GM23338 (cell line): ENCODE measurements around the gene GPR146.

Source experiments
- CREB1 ChIP-seq: fragments of 250-450 bp; sonication (Bioruptor Pico); IDR thresholded peaks from 2 replicates; pipeline ENCODE4 v1.5.0; 2020; ENCODE audit warnings: low read depth, mild to moderate bottlenecking, moderate library complexity
- EZH2 ChIP-seq: fragments of 200-600 bp; sonication (generic); IDR thresholded peaks from one replicate; pipeline ENCODE4 v1.8.0; 2017; ENCODE audit warnings: antibody characterized with exemption, mild to moderate bottlenecking, low read depth; ENCODE audit not compliant: unreplicated experiment
- EZH2phosphoT487 ChIP-seq: fragments of 200-600 bp; sonication (generic); IDR thresholded peaks from one replicate; pipeline ENCODE4 v1.8.1; 2018; ENCODE audit warnings: antibody characterized with exemption; ENCODE audit not compliant: unreplicated experiment
- JUNB ChIP-seq: IDR thresholded peaks from one replicate; pipeline ENCODE4 v1.6.1; 2016; ENCODE audit warnings: antibody characterized with exemption; ENCODE audit not compliant: unreplicated experiment
- POLR2AphosphoS5 ChIP-seq: IDR thresholded peaks from 2 replicates; pipeline ENCODE4 v1.6.1; 2016; ENCODE audit warnings: antibody characterized with exemption, low read depth
- STAT1 ChIP-seq: IDR thresholded peaks from one replicate; pipeline ENCODE4 v1.6.1; 2016; ENCODE audit warnings: antibody characterized with exemption; ENCODE audit not compliant: unreplicated experiment
- ZNF331 ChIP-seq: fragments of 250-450 bp; sonication (Bioruptor Pico); IDR thresholded peaks from 2 replicates; pipeline ENCODE4 v1.5.0; 2020; ENCODE audit warnings: low read depth, mild to moderate bottlenecking, moderate library complexity
- TF ChIP-seq, protein P1 (sequence below), 2 experiments: fragments of 200-600 bp in 1 of 2; sonication (generic) in 1 of 2; conservative IDR thresholded peaks; 2 replicates each; pipeline versions ENCODE4 v1.5.1 to v1.6.1; 2016 to 2017; ENCODE audit warnings: antibody characterized with exemption in 2 of 2, low read depth in 2 of 2, mild to moderate bottlenecking in 2 of 2, moderate library complexity in 1 of 2
- TF ChIP-seq, protein P2 (sequence below): IDR thresholded peaks from one replicate; pipeline ENCODE4 v1.6.1; 2018; ENCODE audit warnings: antibody characterized with exemption; ENCODE audit not compliant: unreplicated experiment
- TF ChIP-seq, protein P3 (sequence below): fragments of 250-450 bp; sonication (Bioruptor Pico); IDR thresholded peaks from 2 replicates; pipeline ENCODE4 v1.5.0; 2020; ENCODE audit warnings: mild to moderate bottlenecking, moderate library complexity
- TF ChIP-seq, protein P4 (sequence below): IDR thresholded peaks from 2 replicates; pipeline ENCODE4 v1.6.1; 2016; ENCODE audit warnings: antibody characterized with exemption

DNA sequence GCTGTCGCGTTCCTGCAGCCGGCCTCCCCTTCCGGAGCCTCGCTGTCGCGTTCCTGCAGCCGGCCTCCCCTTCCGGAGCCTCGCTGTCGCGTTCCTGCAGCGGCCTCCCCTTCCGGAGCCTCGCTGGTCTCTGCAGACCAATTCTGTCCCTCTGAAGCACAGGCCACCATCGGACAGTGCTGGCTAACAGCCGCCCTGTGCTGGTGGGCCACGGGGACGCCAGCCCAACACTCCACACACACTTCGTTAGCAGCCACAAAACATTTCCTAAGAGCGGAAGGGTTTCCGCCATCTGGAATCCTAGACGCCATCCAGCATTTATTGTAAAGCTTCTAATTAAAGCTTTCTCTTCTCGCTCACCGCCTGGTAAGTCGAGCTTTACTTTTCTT, 54.8 kb downstream of the GPR146 start:
- TF ChIP-seq, protein P1, sequence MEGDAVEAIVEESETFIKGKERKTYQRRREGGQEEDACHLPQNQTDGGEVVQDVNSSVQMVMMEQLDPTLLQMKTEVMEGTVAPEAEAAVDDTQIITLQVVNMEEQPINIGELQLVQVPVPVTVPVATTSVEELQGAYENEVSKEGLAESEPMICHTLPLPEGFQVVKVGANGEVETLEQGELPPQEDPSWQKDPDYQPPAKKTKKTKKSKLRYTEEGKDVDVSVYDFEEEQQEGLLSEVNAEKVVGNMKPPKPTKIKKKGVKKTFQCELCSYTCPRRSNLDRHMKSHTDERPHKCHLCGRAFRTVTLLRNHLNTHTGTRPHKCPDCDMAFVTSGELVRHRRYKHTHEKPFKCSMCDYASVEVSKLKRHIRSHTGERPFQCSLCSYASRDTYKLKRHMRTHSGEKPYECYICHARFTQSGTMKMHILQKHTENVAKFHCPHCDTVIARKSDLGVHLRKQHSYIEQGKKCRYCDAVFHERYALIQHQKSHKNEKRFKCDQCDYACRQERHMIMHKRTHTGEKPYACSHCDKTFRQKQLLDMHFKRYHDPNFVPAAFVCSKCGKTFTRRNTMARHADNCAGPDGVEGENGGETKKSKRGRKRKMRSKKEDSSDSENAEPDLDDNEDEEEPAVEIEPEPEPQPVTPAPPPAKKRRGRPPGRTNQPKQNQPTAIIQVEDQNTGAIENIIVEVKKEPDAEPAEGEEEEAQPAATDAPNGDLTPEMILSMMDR (conservative IDR thresholded peaks at IDR 0.05; ENCODE audit: low read depth in 2 of 2), result no peak
- TF ChIP-seq, protein P2, sequence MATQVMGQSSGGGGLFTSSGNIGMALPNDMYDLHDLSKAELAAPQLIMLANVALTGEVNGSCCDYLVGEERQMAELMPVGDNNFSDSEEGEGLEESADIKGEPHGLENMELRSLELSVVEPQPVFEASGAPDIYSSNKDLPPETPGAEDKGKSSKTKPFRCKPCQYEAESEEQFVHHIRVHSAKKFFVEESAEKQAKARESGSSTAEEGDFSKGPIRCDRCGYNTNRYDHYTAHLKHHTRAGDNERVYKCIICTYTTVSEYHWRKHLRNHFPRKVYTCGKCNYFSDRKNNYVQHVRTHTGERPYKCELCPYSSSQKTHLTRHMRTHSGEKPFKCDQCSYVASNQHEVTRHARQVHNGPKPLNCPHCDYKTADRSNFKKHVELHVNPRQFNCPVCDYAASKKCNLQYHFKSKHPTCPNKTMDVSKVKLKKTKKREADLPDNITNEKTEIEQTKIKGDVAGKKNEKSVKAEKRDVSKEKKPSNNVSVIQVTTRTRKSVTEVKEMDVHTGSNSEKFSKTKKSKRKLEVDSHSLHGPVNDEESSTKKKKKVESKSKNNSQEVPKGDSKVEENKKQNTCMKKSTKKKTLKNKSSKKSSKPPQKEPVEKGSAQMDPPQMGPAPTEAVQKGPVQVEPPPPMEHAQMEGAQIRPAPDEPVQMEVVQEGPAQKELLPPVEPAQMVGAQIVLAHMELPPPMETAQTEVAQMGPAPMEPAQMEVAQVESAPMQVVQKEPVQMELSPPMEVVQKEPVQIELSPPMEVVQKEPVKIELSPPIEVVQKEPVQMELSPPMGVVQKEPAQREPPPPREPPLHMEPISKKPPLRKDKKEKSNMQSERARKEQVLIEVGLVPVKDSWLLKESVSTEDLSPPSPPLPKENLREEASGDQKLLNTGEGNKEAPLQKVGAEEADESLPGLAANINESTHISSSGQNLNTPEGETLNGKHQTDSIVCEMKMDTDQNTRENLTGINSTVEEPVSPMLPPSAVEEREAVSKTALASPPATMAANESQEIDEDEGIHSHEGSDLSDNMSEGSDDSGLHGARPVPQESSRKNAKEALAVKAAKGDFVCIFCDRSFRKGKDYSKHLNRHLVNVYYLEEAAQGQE, result no peak
- TF ChIP-seq POLR2AphosphoS5 (no peak), EZH2 (no peak), CREB1 (CRISPR knock-in tag) (no peak), JUNB (no peak), EZH2phosphoT487 (no peak), STAT1 (no peak), ZNF331 (CRISPR knock-in tag) (no peak)
- TF ChIP-seq, protein P3, sequence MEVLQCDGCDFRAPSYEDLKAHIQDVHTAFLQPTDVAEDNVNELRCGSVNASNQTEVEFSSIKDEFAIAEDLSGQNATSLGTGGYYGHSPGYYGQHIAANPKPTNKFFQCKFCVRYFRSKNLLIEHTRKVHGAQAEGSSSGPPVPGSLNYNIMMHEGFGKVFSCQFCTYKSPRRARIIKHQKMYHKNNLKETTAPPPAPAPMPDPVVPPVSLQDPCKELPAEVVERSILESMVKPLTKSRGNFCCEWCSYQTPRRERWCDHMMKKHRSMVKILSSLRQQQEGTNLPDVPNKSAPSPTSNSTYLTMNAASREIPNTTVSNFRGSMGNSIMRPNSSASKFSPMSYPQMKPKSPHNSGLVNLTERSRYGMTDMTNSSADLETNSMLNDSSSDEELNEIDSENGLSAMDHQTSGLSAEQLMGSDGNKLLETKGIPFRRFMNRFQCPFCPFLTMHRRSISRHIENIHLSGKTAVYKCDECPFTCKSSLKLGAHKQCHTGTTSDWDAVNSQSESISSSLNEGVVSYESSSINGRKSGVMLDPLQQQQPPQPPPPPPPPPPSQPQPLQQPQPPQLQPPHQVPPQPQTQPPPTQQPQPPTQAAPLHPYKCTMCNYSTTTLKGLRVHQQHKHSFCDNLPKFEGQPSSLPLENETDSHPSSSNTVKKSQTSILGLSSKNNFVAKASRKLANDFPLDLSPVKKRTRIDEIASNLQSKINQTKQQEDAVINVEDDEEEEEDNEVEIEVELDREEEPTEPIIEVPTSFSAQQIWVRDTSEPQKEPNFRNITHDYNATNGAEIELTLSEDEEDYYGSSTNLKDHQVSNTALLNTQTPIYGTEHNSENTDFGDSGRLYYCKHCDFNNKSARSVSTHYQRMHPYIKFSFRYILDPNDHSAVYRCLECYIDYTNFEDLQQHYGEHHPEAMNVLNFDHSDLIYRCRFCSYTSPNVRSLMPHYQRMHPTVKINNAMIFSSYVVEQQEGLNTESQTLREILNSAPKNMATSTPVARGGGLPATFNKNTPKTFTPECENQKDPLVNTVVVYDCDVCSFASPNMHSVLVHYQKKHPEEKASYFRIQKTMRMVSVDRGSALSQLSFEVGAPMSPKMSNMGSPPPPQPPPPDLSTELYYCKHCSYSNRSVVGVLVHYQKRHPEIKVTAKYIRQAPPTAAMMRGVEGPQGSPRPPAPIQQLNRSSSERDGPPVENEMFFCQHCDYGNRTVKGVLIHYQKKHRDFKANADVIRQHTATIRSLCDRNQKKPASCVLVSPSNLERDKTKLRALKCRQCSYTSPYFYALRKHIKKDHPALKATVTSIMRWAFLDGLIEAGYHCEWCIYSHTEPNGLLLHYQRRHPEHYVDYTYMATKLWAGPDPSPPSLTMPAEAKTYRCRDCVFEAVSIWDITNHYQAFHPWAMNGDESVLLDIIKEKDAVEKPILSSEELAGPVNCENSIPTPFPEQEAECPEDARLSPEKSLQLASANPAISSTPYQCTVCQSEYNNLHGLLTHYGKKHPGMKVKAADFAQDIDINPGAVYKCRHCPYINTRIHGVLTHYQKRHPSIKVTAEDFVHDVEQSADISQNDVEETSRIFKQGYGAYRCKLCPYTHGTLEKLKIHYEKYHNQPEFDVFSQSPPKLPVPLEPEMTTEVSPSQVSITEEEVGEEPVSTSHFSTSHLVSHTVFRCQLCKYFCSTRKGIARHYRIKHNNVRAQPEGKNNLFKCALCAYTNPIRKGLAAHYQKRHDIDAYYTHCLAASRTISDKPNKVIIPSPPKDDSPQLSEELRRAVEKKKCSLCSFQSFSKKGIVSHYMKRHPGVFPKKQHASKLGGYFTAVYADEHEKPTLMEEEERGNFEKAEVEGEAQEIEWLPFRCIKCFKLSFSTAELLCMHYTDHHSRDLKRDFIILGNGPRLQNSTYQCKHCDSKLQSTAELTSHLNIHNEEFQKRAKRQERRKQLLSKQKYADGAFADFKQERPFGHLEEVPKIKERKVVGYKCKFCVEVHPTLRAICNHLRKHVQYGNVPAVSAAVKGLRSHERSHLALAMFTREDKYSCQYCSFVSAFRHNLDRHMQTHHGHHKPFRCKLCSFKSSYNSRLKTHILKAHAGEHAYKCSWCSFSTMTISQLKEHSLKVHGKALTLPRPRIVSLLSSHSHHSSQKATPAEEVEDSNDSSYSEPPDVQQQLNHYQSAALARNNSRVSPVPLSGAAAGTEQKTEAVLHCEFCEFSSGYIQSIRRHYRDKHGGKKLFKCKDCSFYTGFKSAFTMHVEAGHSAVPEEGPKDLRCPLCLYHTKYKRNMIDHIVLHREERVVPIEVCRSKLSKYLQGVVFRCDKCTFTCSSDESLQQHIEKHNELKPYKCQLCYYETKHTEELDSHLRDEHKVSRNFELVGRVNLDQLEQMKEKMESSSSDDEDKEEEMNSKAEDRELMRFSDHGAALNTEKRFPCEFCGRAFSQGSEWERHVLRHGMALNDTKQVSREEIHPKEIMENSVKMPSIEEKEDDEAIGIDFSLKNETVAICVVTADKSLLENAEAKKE (CRISPR knock-in tag), result no peak
- TF ChIP-seq, protein P4, sequence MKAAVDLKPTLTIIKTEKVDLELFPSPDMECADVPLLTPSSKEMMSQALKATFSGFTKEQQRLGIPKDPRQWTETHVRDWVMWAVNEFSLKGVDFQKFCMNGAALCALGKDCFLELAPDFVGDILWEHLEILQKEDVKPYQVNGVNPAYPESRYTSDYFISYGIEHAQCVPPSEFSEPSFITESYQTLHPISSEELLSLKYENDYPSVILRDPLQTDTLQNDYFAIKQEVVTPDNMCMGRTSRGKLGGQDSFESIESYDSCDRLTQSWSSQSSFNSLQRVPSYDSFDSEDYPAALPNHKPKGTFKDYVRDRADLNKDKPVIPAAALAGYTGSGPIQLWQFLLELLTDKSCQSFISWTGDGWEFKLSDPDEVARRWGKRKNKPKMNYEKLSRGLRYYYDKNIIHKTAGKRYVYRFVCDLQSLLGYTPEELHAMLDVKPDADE, result no peak
